ENCODE data around the gene RNF26. TPM values are rescaled to one million over a fixed set of nuclear protein-coding genes. Genes with fewer than 3 reads are reported as not detected.
"Not testable (repeated sequence)": the region's sequence is repeated elsewhere in the genome, so short reads cannot be mapped to it uniquely, and the experiment has no call there.

Gene RNF26
- total RNA-seq, 4 donors from 2014 or later, result 8.9 to 11.1 (median 9.4) TPM

DNA sequence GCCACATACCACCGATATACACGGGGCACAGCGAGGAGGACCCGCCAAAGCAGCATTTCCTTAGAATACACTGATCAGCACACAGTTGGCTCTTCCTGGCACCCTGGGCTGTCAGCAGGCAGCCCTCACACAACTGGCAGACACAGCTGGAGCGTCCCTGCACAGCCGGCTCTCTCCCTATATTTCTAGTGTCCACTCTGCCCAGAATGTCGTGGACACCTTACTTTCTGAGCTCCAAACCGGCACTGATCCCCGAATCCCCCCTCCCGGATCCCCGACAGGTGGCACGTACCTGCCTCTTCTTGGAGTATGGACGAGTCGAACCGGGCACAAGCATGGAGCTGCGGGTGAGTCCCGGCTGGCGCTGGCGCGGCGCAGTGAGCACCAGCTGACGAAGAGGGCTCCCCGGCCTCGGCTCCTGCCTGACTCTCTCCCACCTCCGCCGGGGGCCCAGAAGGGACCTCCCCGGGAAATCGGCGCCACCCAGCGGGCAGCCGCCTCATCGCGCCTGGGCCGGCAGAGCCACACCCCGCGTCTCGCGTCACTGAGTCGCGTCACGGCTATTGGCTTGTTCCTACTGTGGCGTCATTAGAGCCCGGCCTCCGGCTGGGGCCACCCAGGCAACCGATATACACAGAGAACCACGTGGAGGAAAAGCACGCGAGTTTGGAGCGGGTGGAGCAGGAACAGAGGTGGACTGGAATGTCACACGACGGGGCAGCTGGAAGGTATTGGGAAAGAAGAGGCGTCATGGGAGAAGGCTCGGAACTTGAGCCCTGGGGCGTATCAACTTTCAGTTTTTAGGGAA lies 47.1 kb downstream of the RNF26 start, which contains the start of gene USP2:
Gene USP2, minus strand, starts transcription at position 510 of the 808 bp plus-strand sequence. CDS start 8,210 bp downstream, outside the sequence.
- ATAC-seq (ENCODE audit: low FRiP score) (peak; percentile 97), DNase-seq (ENCODE audit: low spot score) (peak; percentile 91)

GRCh38 chr11:119382101-119382500 lies 47.8 kb downstream of the RNF26 start:
- no peak for DNase-seq (ENCODE audit: low spot score)
- ATAC-seq (ENCODE audit: low FRiP score), result no peak
- no peak for TF ChIP-seq CTCF (IDR thresholded peaks at IDR 0.05)

More for the DNA sequence above, 47.1 kb downstream of the RNF26 start, which contains the start of gene USP2:
- peak in 2 of 3 donors; percentile 16 to 62 for TF ChIP-seq CTCF (IDR thresholded peaks at IDR 0.05)

- DNase-seq (ENCODE audit: low spot score); ATAC-seq (ENCODE audit: low FRiP score): not testable (repeated sequence)
Observed at GRCh38 chr11:119382513-119382912, 48.2 kb downstream of the RNF26 start.

DNA sequence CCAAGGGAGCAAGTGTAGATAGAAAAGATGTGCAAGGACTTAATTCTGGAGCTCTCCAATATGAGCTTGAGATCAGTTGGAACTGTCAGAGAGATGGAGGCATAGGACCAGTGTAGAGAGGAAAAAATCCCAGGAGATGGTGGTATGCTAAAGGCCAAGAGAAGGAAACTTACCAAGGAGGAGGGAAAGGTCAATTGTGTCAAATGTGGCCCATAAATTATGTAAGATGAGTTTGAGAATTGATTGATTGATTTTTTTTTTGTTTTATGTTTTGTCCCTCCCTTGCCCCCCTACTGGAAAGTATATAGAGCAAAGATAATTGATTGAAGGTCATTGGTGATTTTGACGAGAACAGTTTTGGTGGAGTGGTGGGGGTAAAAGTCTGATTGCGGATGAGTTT lies 50.0 kb downstream of the RNF26 start:
- no peak for ATAC-seq (ENCODE audit: low FRiP score)
- TF ChIP-seq CTCF (IDR thresholded peaks at IDR 0.05), result no peak

More for the DNA sequence above, 50.0 kb downstream of the RNF26 start:
- DNase-seq (ENCODE audit: low spot score), result no peak

Small RNA genes lying within 50 kb of the gene (small RNA-seq; reads per million reads assigned to genes)
- gene RF01225, result not detected
- gene RNU6-262P, result not detected

Other genes with a start within 250 kb of the RNF26 start
- gene HMBS, start 249.6 kb upstream of the RNF26 start, total RNA-seq, result 10 to 100 TPM in 1 of 4 donors, 1 to 10 TPM in 3; 7.2 to 11.7 (median 8.5) TPM
- gene DPAGT1, start 232.7 kb upstream of the RNF26 start, total RNA-seq, result 10 to 100 TPM; 23.0 to 34.0 (median 28.5) TPM
- gene C2CD2L, start 227.2 kb upstream of the RNF26 start, total RNA-seq, result 10 to 100 TPM in 1 of 4 donors, 1 to 10 TPM in 3; 8.2 to 10.7 (median 9.0) TPM
- 10 to 100 TPM; 10.2 to 31.0 (median 24.4) TPM for gene HINFP, start 212.9 kb upstream of the RNF26 start, total RNA-seq
- under 1 TPM in 2 of 4 donors, not detected in 2; 0.09 to 0.32 TPM for gene ABCG4, start 185.5 kb upstream of the RNF26 start, total RNA-seq
- 10 to 100 TPM in 3 of 4 donors, 1 to 10 TPM in 1; 7.9 to 26.0 (median 14.7) TPM for gene NLRX1, start 165.8 kb upstream of the RNF26 start, total RNA-seq
- gene NHERF4, start 149.1 kb upstream of the RNF26 start, total RNA-seq, result 10 to 100 TPM in 1 of 4 donors, 1 to 10 TPM in 2, not detected in 1; 1.3 to 11.7 (median 1.4) TPM
- gene CBL, start 128.2 kb upstream of the RNF26 start, total RNA-seq, result 10 to 100 TPM; 12.9 to 26.6 (median 20.9) TPM
- 1,000 to 10,000 TPM in 1 of 4 donors, 100 to 1,000 TPM in 3; 613 to 1,211 (median 746) TPM for gene MCAM, start 17.4 kb upstream of the RNF26 start, total RNA-seq
- 10 to 100 TPM; 18.0 to 74.2 (median 35.5) TPM for gene C1QTNF5, start 6.4 kb downstream of the RNF26 start, total RNA-seq
- gene MFRP, start 12.2 kb downstream of the RNF26 start, total RNA-seq, result not detected
- 10 to 100 TPM in 2 of 4 donors, under 1 TPM in 2; 0.63 to 18.7 (median 9.2) TPM for gene USP2, start 47.2 kb downstream of the RNF26 start, total RNA-seq
- gene THY1, start 88.6 kb downstream of the RNF26 start, total RNA-seq, result 10 to 100 TPM; 12.0 to 71.5 (median 33.3) TPM